CD4-positive, alpha-beta T cell treated with Interleukin-15 for 4 hours (primary cell): ENCODE results near the gene ANKRD65.
"Not testable (repeated sequence)": the region's sequence is repeated elsewhere in the genome, so short reads cannot be mapped to it uniquely, and the experiment has no call there.

ENCODE experiments used
- DNase-seq: peaks from one replicate; pipeline ENCODE4 v3.0.0-alpha.2; 2020; ENCODE audit warnings: low spot score

The ANKRD65 gene

DNA sequence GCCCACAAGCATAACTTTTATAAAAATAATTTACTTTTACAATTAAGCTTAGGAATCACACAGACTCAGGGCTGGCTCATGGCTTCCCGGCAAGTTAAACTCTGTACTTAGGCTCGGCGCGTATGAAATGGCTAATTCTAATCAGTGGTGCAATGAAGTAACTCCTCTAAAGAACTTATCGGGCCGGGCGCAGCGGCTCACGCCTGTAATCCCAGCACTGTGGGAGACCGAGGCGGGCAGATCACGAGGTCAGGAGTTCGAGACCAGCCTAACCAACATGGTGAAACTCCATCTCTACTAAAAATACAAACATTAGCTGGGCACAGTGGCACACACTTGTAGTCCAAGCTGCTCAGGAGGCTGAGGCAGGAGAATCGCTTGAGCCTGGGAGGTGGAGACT, 51.0 kb downstream of the ANKRD65 start:
- not testable (repeated sequence) for DNase-seq
